GM19025 (cell line): Measurements from ENCODE around the gene PRDM16.

Experiments used
- ATAC-seq: cut with Tn5 transposase; IDR thresholded peaks from one replicate; pipeline ENCODE4 v1.9.1; 2021; ENCODE audit warnings: mild to moderate bottlenecking, low read depth, moderate library complexity; ENCODE audit not compliant: unreplicated experiment

Gene PRDM16

GRCh38 chr1:3308053-3308452 lies 239.1 kb downstream of the PRDM16 start:
- ATAC-seq: no peak

- no peak for ATAC-seq
These were observed 241.9 kb downstream of the PRDM16 start for GRCh38 chr1:3310718-3311400.

- no peak for ATAC-seq
These were observed 242.7 kb downstream of the PRDM16 start for GRCh38 chr1:3311711-3312110.

GRCh38 chr1:3312310-3312897 lies 243.4 kb downstream of the PRDM16 start:
- no peak for ATAC-seq

- ATAC-seq: no peak
These were observed 244.0 kb downstream of the PRDM16 start for GRCh38 chr1:3312898-3313575.

GRCh38 chr1:3313576-3313950 lies 244.6 kb downstream of the PRDM16 start:
- no peak for ATAC-seq

GRCh38 chr1:3314491-3315381 lies 245.7 kb downstream of the PRDM16 start:
- no peak for ATAC-seq

GRCh38 chr1:3315399-3316339 lies 246.7 kb downstream of the PRDM16 start:
- ATAC-seq: no peak

GRCh38 chr1:3316340-3316943 lies 247.4 kb downstream of the PRDM16 start:
- ATAC-seq: no peak

GRCh38 chr1:3317456-3317855 lies 248.5 kb downstream of the PRDM16 start:
- ATAC-seq: no peak

GRCh38 chr1:3318329-3318728 lies 249.3 kb downstream of the PRDM16 start:
- ATAC-seq: no peak

GRCh38 chr1:3319874-3320245 lies 250.9 kb downstream of the PRDM16 start:
- no peak for ATAC-seq

GRCh38 chr1:3320246-3321152 lies 251.5 kb downstream of the PRDM16 start:
- ATAC-seq: no peak

GRCh38 chr1:3321559-3322449 lies 252.8 kb downstream of the PRDM16 start:
- no peak for ATAC-seq

GRCh38 chr1:3322450-3323020 lies 253.5 kb downstream of the PRDM16 start:
- ATAC-seq: no peak

- no peak for ATAC-seq
These were observed 254.2 kb downstream of the PRDM16 start for GRCh38 chr1:3323021-3323795.
